Thoracic aorta (tissue), 2 donors: ENCODE data around the gene SCO1. TPM values are rescaled to one million over a fixed set of nuclear protein-coding genes. Genes with fewer than 3 reads are reported as not detected.
A peak's percentile ranks its signal among the peaks of the same experiment; 100 is the strongest.

Experiments
- ATAC-seq: fragments of 150-250 bp; one replicate; pipeline ENCODE4 v1.8.0; 2017; ENCODE audit warnings: low read depth; ENCODE audit not compliant: insufficient number of reproducible peaks, low FRiP score
- DNase-seq: peaks from one replicate; pipeline ENCODE4 v3.0.0-alpha.2; 2020; ENCODE audit warnings: low spot score
- H3K27ac ChIP-seq, 2 donors: fragments of 200-600 bp; sonication (generic); 1 replicate in 1 of 2; 2 replicates in 1 of 2; pipeline ENCODE4 v1.5.1; 2016; ENCODE audit warnings: mild to moderate bottlenecking in 2 of 2, moderate library complexity in 2 of 2
- H3K27me3 ChIP-seq: fragments of 200-600 bp; sonication (generic); replicated peaks from 2 replicates; pipeline ENCODE4 v1.6.0; 2016; ENCODE audit warnings: mild to moderate bottlenecking; ENCODE audit not compliant: insufficient read depth
- H3K36me3 ChIP-seq: fragments of 200-600 bp; sonication (generic); one replicate; pipeline ENCODE4 v1.5.1; 2016
- H3K4me1 ChIP-seq, 2 donors: fragments of 200-600 bp; sonication (generic); 1 replicate in 1 of 2; 2 replicates in 1 of 2; pipeline versions ENCODE4 v1.5.1 to v1.6.0; 2016; ENCODE audit warnings: low read depth in 2 of 2, mild to moderate bottlenecking in 1 of 2; ENCODE audit not compliant: control insufficient read depth in 1 of 2
- H3K4me3 ChIP-seq: fragments of 200-600 bp; sonication (generic); 2 replicates; pipeline ENCODE4 v1.5.1; 2016; ENCODE audit warnings: mild to moderate bottlenecking
- H3K9me3 ChIP-seq: fragments of 200-600 bp; sonication (generic); 2 replicates; pipeline ENCODE4 v1.5.1; 2016
- total RNA-seq, 2 donors: library from RNA; depleted of rRNA; stranded (reverse); fragments of >200 nt; gene quantifications; one replicate each; pipeline versions ENCODE4 v1.1.0 to v1.2.3, GENCODE V29; 2016
- TF ChIP-seq, protein P1 (sequence below): fragments of 200-600 bp; sonication (generic); IDR thresholded peaks from one replicate; pipeline ENCODE4 v1.5.1; 2019; ENCODE audit warnings: antibody characterized with exemption

The SCO1 gene
- total RNA-seq, 2 donors from 2014 or later, result 17.9 to 32.5 TPM

DNA sequence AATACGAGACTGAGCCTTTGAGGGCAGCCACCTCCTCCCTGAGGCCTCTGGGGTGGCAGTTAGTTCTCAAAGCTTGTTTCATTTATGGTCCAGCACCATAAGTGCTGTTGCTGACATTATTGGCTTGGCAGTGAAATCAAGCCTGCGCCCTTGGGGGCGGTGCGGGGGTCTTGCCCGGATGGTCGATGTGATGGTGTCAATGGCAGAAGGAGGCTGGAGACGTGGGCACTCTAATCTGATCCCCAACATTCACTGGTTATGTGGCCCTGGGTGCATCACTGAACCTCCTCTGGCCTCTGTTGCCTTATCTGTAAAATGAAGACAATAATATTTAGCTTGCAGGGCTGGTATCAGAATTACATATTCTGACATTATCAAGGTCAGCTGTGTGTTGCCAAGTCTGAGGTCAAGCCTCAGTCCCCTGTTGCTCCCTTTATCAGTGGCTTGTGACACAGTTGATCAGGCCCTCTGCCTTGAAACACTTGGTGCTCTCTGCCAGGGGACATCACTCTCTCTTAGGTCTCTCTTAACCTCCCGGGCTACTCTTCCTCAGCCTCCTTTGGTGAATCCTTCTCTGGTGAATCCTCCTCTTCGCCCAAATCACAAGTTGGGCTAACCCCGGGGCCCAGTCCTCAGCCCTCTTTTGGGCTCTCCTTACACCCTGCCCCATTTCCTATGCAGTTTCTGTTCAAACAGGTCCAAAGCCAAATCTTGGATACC, 44.2 kb upstream of the SCO1 start:
- DNase-seq (no peak), ATAC-seq (no peak)
- H3K27ac ChIP-seq, result no peak overlapping the region
- TF ChIP-seq, protein P1, sequence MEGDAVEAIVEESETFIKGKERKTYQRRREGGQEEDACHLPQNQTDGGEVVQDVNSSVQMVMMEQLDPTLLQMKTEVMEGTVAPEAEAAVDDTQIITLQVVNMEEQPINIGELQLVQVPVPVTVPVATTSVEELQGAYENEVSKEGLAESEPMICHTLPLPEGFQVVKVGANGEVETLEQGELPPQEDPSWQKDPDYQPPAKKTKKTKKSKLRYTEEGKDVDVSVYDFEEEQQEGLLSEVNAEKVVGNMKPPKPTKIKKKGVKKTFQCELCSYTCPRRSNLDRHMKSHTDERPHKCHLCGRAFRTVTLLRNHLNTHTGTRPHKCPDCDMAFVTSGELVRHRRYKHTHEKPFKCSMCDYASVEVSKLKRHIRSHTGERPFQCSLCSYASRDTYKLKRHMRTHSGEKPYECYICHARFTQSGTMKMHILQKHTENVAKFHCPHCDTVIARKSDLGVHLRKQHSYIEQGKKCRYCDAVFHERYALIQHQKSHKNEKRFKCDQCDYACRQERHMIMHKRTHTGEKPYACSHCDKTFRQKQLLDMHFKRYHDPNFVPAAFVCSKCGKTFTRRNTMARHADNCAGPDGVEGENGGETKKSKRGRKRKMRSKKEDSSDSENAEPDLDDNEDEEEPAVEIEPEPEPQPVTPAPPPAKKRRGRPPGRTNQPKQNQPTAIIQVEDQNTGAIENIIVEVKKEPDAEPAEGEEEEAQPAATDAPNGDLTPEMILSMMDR, result no peak
- peaks cover 5 to 11% of the 10 kb centered on the region in 2 donors for H3K4me1 ChIP-seq
- no peaks in the 10 kb centered on the region for H3K27me3 ChIP-seq
- H3K36me3 ChIP-seq, result no peaks in the 10 kb centered on the region
- H3K4me3 ChIP-seq, result no peak overlapping the region
- no peaks in the 10 kb centered on the region for H3K9me3 ChIP-seq

GRCh38 chr17:10739386-10739785, 42.1 kb upstream of the SCO1 start:
- ATAC-seq (no peak), DNase-seq (no peak)
- TF ChIP-seq, protein P1, result no peak

DNA sequence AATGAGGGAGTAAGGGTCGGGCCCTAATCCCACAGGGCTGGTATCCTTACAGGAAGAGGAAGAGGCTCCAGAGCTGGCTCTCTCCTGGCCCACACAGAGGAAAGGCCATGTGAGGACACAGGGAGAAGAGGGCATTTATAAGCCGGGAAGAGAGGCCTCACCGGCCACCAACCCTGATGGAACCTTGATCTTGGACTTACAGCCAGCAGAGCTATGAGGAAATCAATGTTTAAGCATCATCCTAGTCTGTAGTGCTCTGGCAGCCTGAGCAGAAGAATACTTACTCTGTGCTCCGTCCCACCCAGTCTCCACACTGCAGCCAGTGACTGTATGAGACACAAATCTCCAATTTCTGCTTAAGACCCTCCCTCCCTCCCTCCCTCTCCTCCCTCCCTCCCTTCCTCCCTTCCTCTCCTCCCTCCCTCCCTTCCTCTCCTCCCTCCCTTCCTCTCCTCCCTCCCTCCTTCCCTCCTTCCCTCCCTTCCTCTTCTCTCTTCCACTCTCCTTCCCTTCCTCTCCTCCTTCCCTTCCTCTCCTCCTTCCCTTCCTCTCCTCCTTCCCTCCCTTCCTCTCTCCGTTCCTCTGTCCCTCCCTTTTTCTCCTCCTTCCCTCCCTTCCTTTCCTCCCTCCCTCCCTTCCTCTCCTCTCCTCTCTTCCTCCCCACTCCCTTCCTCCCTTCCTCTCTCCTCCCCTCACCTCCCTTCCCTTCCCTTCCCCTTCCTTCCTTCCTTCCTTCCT, 41.4 kb upstream of the SCO1 start:
- Histone ChIP-seq H3K9me3 (no peaks in the 10 kb centered on the region), H3K27me3 (no peaks in the 10 kb centered on the region), H3K4me1 (peaks cover 0 to 6% of the 10 kb centered on the region in 2 donors), H3K4me3 (no peak overlapping the region), H3K36me3 (no peaks in the 10 kb centered on the region), H3K27ac (no peak overlapping the region)
- ATAC-seq (no peak), DNase-seq (no peak)
- TF ChIP-seq, protein P1, result no peak

More at GRCh38 chr17:10739386-10739785, 42.1 kb upstream of the SCO1 start:
- Histone ChIP-seq H3K4me3 (no peak overlapping the region), H3K27ac (no peak overlapping the region), H3K9me3 (no peaks in the 10 kb centered on the region), H3K36me3 (no peaks in the 10 kb centered on the region), H3K27me3 (no peaks in the 10 kb centered on the region), H3K4me1 (peaks cover 4 to 10% of the 10 kb centered on the region in 2 donors)

DNA sequence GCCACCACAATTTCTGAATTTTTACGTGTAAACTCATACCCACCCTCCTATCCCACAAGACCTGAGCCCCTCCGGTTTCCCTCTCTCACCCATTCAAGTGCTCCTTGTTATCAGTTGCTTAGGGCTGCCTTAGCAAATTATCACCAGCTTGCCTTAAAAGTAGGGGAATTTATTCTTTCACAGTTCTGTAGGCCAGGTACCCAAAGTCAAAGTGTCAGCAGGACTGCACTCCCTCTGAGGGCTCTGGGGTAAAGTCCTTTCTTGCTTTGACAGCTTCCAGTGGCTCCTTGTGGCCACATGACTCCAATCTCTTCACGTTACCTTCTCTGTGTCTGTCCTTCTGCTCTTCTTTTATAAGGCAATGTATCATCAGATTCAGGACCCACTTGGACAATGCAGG, 40.4 kb upstream of the SCO1 start:
- Histone ChIP-seq H3K9me3 (no peaks in the 10 kb centered on the region), H3K36me3 (no peaks in the 10 kb centered on the region), H3K4me1 (peaks cover 0 to 6% of the 10 kb centered on the region in 2 donors), H3K27ac (no peak overlapping the region), H3K27me3 (no peaks in the 10 kb centered on the region), H3K4me3 (no peak overlapping the region)
- DNase-seq, result no peak
- ATAC-seq, result no peak
- TF ChIP-seq, protein P1, result no peak

GRCh38 chr17:10737168-10737622, 39.9 kb upstream of the SCO1 start:
- Histone ChIP-seq H3K36me3 (no peaks in the 10 kb centered on the region), H3K9me3 (no peaks in the 10 kb centered on the region), H3K4me1 (peaks cover 0 to 6% of the 10 kb centered on the region in 2 donors), H3K27me3 (no peaks in the 10 kb centered on the region), H3K4me3 (no peak overlapping the region), H3K27ac (no peak overlapping the region)
- TF ChIP-seq, protein P1, result peak; percentile 74
- ATAC-seq (no peak), DNase-seq (peak; percentile 11)
